WTC11 (cell line): Measurements from ENCODE around the gene PGM2. TPM values are rescaled to one million over a fixed set of nuclear protein-coding genes. Genes with fewer than 3 reads are reported as not detected.

Source experiments
- ATAC-seq: fragments of 200-7000 bp; cut with Tn5 transposase; 2 replicates; pipeline ENCODE4 v1.10.0; 2021; ENCODE audit warnings: mild to moderate bottlenecking, moderate library complexity
- CTCF ChIA-PET: fragments of 300-600 bp; sonication (Branson Sonifier 250); formaldehyde crosslinking; loops from one replicate; lab custom pipeline; 2021; ENCODE audit warnings: antibody characterized with exemption; lab: Charles Lee
- POLR2A ChIA-PET: fragments of 350-600 bp; sonication (Branson Sonifier 250); formaldehyde crosslinking; loops from one replicate; lab custom pipeline; 2021; ENCODE audit warnings: antibody characterized with exemption; lab: Charles Lee
- DNase-seq: peaks from one replicate; pipeline ENCODE4 v3.0.0; 2021; ENCODE audit warnings: low spot score
- H3K27ac Mint-ChIP-seq: 2 replicates; pipeline ENCODE4 v1.8.0; 2021; ENCODE audit warnings: mixed read lengths
- H3K27me3 Mint-ChIP-seq: 2 replicates; pipeline ENCODE4 v1.8.0; 2021; ENCODE audit warnings: low read depth, mild to moderate bottlenecking, moderate library complexity, mixed read lengths
- H3K36me3 Mint-ChIP-seq: 2 replicates; pipeline ENCODE4 v1.8.0; 2021; ENCODE audit warnings: mixed read lengths
- H3K4me1 Mint-ChIP-seq: 2 replicates; pipeline ENCODE4 v1.8.0; 2022; ENCODE audit warnings: mixed read lengths
- H3K4me3 Mint-ChIP-seq: 2 replicates; pipeline ENCODE4 v1.8.0; 2021; ENCODE audit warnings: mild to moderate bottlenecking, moderate library complexity, mixed read lengths
- H3K9me3 Mint-ChIP-seq: 2 replicates; pipeline ENCODE4 v1.8.0; 2021; ENCODE audit warnings: mixed read lengths
- ESRRA ChIP-seq: sonication (generic); formaldehyde crosslinking; IDR thresholded peaks from 2 replicates; pipeline ENCODE4 v1.8.1; 2022; ENCODE audit warnings: mild to moderate bottlenecking, missing genetic modification reagents, borderline replicate concordance
- GRHL2 ChIP-seq: fragments of 250-450 bp; sonication (Bioruptor Pico); IDR thresholded peaks from 2 replicates; pipeline ENCODE4 v1.8.0; 2022; ENCODE audit warnings: mild to moderate bottlenecking, moderate library complexity; ENCODE audit not compliant: insufficient replicate concordance, severe bottlenecking
- HMGA2 ChIP-seq: fragments of 250-450 bp; sonication (Bioruptor Pico); IDR thresholded peaks from 2 replicates; pipeline ENCODE4 v1.4.0; 2021; ENCODE audit warnings: mild to moderate bottlenecking, moderate library complexity
- IRF2 ChIP-seq: sonication (generic); formaldehyde crosslinking; IDR thresholded peaks from 2 replicates; pipeline ENCODE4 v1.8.0; 2022; ENCODE audit warnings: low read depth, missing genetic modification reagents, borderline replicate concordance
- RELA ChIP-seq: sonication (generic); formaldehyde crosslinking; IDR thresholded peaks from 2 replicates; pipeline ENCODE4 v1.8.1; 2022; ENCODE audit warnings: missing genetic modification reagents, mild to moderate bottlenecking, borderline replicate concordance
- SMAD3 ChIP-seq: sonication (generic); formaldehyde crosslinking; IDR thresholded peaks from 2 replicates; pipeline ENCODE4 v1.8.0; 2022; ENCODE audit warnings: missing genetic modification reagents, mild to moderate bottlenecking, borderline replicate concordance
- TEAD4 ChIP-seq: sonication (generic); formaldehyde crosslinking; IDR thresholded peaks from 2 replicates; pipeline ENCODE4 v1.8.0; 2022; ENCODE audit warnings: mild to moderate bottlenecking, missing genetic modification reagents
- ZNF121 ChIP-seq: sonication (generic); formaldehyde crosslinking; IDR thresholded peaks from 2 replicates; pipeline ENCODE4 v1.8.0; 2023; ENCODE audit warnings: missing genetic modification reagents
- ZNF232 ChIP-seq: sonication (generic); formaldehyde crosslinking; IDR thresholded peaks from 2 replicates; pipeline ENCODE4 v1.8.0; 2022; ENCODE audit warnings: mild to moderate bottlenecking, missing genetic modification reagents
- total RNA-seq: library from RNA; stranded (reverse); gene quantifications from 3 replicates; pipeline ENCODE4 v1.2.3, GENCODE V29; 2021
- TF ChIP-seq, protein P1 (sequence below): sonication (generic); formaldehyde crosslinking; IDR thresholded peaks from 2 replicates; pipeline ENCODE4 v1.8.1; 2023; ENCODE audit warnings: mild to moderate bottlenecking, missing genetic modification reagents, moderate library complexity
- TF ChIP-seq, protein P2 (sequence below): sonication (generic); formaldehyde crosslinking; IDR thresholded peaks from 2 replicates; pipeline ENCODE4 v1.8.1; 2022; ENCODE audit warnings: mild to moderate bottlenecking, moderate library complexity, missing genetic modification reagents
- TF ChIP-seq, protein P3 (sequence below): sonication (generic); formaldehyde crosslinking; IDR thresholded peaks from 2 replicates; pipeline ENCODE4 v1.8.1; 2023; ENCODE audit warnings: mild to moderate bottlenecking, missing genetic modification reagents, borderline replicate concordance
- TF ChIP-seq, protein P4 (sequence below): sonication (generic); formaldehyde crosslinking; IDR thresholded peaks from 2 replicates; pipeline ENCODE4 v1.8.0; 2022; ENCODE audit warnings: mild to moderate bottlenecking, missing genetic modification reagents
- TF ChIP-seq, protein P5 (sequence below): sonication (generic); formaldehyde crosslinking; conservative IDR thresholded peaks from 2 replicates; pipeline ENCODE4 v1.8.1; 2023; ENCODE audit warnings: mild to moderate bottlenecking, low read depth, missing genetic modification reagents, moderate library complexity
- TF ChIP-seq, protein P6 (sequence below): sonication (generic); formaldehyde crosslinking; IDR thresholded peaks from 2 replicates; pipeline ENCODE4 v1.8.0; 2023; ENCODE audit warnings: missing genetic modification reagents
- TF ChIP-seq, protein P7 (sequence below): sonication (generic); formaldehyde crosslinking; IDR thresholded peaks from 2 replicates; pipeline ENCODE4 v1.8.0; 2023; ENCODE audit warnings: missing genetic modification reagents, mild to moderate bottlenecking, borderline replicate concordance

Gene PGM2
- total RNA-seq, 1 experiment from 2014 or later: 31.4 TPM

DNA sequence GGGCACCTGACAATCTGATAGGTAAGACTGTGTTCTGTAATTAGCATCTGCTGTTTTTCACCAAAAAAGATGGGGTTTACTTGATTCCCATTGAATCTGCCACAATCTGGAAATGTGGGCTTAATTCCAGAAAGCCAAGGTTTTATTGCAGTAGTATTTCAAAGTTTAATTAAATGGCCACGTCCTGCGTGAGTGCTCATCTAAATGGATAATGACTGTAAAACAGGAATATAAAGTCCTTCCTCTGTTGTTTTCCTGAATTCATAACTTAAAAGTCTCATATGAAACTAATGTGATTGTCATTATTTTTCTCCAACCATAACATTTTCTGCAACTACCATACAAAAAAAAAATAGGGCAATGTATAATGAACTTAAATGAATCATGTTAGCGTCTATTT is 2.4 kb downstream of the PGM2 start (continued):
- TF ChIP-seq, protein P1, sequence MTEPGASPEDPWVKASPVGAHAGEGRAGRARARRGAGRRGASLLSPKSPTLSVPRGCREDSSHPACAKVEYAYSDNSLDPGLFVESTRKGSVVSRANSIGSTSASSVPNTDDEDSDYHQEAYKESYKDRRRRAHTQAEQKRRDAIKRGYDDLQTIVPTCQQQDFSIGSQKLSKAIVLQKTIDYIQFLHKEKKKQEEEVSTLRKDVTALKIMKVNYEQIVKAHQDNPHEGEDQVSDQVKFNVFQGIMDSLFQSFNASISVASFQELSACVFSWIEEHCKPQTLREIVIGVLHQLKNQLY: no peak
- TF ChIP-seq TEAD4 (CRISPR knock-in tag): no peak
- no peak for TF ChIP-seq IRF2 (CRISPR knock-in tag)
- TF ChIP-seq HMGA2 (CRISPR knock-in tag): no peak
- TF ChIP-seq, protein P2, sequence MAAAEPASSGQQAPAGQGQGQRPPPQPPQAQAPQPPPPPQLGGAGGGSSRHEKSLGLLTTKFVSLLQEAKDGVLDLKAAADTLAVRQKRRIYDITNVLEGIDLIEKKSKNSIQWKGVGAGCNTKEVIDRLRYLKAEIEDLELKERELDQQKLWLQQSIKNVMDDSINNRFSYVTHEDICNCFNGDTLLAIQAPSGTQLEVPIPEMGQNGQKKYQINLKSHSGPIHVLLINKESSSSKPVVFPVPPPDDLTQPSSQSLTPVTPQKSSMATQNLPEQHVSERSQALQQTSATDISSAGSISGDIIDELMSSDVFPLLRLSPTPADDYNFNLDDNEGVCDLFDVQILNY (CRISPR knock-in tag): no peak
- TF ChIP-seq, protein P3, sequence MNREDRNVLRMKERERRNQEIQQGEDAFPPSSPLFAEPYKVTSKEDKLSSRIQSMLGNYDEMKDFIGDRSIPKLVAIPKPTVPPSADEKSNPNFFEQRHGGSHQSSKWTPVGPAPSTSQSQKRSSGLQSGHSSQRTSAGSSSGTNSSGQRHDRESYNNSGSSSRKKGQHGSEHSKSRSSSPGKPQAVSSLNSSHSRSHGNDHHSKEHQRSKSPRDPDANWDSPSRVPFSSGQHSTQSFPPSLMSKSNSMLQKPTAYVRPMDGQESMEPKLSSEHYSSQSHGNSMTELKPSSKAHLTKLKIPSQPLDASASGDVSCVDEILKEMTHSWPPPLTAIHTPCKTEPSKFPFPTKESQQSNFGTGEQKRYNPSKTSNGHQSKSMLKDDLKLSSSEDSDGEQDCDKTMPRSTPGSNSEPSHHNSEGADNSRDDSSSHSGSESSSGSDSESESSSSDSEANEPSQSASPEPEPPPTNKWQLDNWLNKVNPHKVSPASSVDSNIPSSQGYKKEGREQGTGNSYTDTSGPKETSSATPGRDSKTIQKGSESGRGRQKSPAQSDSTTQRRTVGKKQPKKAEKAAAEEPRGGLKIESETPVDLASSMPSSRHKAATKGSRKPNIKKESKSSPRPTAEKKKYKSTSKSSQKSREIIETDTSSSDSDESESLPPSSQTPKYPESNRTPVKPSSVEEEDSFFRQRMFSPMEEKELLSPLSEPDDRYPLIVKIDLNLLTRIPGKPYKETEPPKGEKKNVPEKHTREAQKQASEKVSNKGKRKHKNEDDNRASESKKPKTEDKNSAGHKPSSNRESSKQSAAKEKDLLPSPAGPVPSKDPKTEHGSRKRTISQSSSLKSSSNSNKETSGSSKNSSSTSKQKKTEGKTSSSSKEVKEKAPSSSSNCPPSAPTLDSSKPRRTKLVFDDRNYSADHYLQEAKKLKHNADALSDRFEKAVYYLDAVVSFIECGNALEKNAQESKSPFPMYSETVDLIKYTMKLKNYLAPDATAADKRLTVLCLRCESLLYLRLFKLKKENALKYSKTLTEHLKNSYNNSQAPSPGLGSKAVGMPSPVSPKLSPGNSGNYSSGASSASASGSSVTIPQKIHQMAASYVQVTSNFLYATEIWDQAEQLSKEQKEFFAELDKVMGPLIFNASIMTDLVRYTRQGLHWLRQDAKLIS (CRISPR knock-in tag): no peak

DNA sequence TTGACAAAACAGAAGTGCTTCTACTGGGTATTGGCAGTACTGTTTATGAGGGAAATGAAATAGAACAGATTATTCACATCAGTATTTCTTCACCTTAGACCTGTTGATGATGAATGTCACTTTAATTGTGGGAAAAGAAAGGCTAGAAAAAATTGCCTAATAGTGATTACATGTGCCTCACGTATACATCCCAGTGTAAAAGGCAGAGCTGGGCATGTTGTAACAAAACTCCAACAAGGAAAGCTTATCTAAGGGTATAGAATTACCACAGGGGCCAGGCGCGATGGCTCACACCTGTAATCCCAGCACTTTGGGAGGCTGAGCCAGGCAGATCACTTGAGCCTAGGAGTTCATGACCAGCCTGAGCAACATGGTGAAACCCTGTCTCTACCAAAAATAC is 4.2 kb downstream of the PGM2 start:
- Mint-ChIP-seq H3K27ac (no peak overlapping the region), H3K4me1 (peaks cover 12% of the 10 kb centered on the region), H3K36me3 (peaks cover 30% of the 10 kb centered on the region), H3K9me3 (no peaks in the 10 kb centered on the region), H3K4me3 (no peak overlapping the region), H3K27me3 (peaks cover 9% of the 10 kb centered on the region)
- ChIA-PET CTCF (no interaction called here), POLR2A (interaction anchor here (0.6 kb wide), 1 partner anchor 37 kb away, joined by 3 read pairs; no protein-coding TSS in a partner anchor)
- no peak for ATAC-seq
- no peak for DNase-seq
- TF ChIP-seq, protein P4, sequence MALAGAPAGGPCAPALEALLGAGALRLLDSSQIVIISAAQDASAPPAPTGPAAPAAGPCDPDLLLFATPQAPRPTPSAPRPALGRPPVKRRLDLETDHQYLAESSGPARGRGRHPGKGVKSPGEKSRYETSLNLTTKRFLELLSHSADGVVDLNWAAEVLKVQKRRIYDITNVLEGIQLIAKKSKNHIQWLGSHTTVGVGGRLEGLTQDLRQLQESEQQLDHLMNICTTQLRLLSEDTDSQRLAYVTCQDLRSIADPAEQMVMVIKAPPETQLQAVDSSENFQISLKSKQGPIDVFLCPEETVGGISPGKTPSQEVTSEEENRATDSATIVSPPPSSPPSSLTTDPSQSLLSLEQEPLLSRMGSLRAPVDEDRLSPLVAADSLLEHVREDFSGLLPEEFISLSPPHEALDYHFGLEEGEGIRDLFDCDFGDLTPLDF (CRISPR knock-in tag): no peak
- TF ChIP-seq RELA (CRISPR knock-in tag): no peak
- TF ChIP-seq, protein P3 (CRISPR knock-in tag): no peak
- no peak for TF ChIP-seq GRHL2 (CRISPR knock-in tag)
- TF ChIP-seq, protein P5, sequence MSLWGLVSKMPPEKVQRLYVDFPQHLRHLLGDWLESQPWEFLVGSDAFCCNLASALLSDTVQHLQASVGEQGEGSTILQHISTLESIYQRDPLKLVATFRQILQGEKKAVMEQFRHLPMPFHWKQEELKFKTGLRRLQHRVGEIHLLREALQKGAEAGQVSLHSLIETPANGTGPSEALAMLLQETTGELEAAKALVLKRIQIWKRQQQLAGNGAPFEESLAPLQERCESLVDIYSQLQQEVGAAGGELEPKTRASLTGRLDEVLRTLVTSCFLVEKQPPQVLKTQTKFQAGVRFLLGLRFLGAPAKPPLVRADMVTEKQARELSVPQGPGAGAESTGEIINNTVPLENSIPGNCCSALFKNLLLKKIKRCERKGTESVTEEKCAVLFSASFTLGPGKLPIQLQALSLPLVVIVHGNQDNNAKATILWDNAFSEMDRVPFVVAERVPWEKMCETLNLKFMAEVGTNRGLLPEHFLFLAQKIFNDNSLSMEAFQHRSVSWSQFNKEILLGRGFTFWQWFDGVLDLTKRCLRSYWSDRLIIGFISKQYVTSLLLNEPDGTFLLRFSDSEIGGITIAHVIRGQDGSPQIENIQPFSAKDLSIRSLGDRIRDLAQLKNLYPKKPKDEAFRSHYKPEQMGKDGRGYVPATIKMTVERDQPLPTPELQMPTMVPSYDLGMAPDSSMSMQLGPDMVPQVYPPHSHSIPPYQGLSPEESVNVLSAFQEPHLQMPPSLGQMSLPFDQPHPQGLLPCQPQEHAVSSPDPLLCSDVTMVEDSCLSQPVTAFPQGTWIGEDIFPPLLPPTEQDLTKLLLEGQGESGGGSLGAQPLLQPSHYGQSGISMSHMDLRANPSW (CRISPR knock-in tag): no peak
- TF ChIP-seq ZNF121 (CRISPR knock-in tag): no peak
- no peak for TF ChIP-seq SMAD3 (CRISPR knock-in tag)
- TF ChIP-seq, protein P6, sequence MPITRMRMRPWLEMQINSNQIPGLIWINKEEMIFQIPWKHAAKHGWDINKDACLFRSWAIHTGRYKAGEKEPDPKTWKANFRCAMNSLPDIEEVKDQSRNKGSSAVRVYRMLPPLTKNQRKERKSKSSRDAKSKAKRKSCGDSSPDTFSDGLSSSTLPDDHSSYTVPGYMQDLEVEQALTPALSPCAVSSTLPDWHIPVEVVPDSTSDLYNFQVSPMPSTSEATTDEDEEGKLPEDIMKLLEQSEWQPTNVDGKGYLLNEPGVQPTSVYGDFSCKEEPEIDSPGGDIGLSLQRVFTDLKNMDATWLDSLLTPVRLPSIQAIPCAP (CRISPR knock-in tag): no peak
- no peak for TF ChIP-seq ESRRA (CRISPR knock-in tag)
- TF ChIP-seq, protein P7, sequence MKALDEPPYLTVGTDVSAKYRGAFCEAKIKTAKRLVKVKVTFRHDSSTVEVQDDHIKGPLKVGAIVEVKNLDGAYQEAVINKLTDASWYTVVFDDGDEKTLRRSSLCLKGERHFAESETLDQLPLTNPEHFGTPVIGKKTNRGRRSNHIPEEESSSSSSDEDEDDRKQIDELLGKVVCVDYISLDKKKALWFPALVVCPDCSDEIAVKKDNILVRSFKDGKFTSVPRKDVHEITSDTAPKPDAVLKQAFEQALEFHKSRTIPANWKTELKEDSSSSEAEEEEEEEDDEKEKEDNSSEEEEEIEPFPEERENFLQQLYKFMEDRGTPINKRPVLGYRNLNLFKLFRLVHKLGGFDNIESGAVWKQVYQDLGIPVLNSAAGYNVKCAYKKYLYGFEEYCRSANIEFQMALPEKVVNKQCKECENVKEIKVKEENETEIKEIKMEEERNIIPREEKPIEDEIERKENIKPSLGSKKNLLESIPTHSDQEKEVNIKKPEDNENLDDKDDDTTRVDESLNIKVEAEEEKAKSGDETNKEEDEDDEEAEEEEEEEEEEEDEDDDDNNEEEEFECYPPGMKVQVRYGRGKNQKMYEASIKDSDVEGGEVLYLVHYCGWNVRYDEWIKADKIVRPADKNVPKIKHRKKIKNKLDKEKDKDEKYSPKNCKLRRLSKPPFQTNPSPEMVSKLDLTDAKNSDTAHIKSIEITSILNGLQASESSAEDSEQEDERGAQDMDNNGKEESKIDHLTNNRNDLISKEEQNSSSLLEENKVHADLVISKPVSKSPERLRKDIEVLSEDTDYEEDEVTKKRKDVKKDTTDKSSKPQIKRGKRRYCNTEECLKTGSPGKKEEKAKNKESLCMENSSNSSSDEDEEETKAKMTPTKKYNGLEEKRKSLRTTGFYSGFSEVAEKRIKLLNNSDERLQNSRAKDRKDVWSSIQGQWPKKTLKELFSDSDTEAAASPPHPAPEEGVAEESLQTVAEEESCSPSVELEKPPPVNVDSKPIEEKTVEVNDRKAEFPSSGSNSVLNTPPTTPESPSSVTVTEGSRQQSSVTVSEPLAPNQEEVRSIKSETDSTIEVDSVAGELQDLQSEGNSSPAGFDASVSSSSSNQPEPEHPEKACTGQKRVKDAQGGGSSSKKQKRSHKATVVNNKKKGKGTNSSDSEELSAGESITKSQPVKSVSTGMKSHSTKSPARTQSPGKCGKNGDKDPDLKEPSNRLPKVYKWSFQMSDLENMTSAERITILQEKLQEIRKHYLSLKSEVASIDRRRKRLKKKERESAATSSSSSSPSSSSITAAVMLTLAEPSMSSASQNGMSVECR (CRISPR knock-in tag): no peak
- TF ChIP-seq ZNF232 (CRISPR knock-in tag): no peak
